ENCODE results near the gene PCDHGB2. TPM values are rescaled to one million over a fixed set of nuclear protein-coding genes. Genes with fewer than 3 reads are reported as not detected.

PCDHGB2 gene
- total and polyA plus RNA-seq, 2 experiments from 2014 or later: 1.2 to 5.8 TPM

DNA sequence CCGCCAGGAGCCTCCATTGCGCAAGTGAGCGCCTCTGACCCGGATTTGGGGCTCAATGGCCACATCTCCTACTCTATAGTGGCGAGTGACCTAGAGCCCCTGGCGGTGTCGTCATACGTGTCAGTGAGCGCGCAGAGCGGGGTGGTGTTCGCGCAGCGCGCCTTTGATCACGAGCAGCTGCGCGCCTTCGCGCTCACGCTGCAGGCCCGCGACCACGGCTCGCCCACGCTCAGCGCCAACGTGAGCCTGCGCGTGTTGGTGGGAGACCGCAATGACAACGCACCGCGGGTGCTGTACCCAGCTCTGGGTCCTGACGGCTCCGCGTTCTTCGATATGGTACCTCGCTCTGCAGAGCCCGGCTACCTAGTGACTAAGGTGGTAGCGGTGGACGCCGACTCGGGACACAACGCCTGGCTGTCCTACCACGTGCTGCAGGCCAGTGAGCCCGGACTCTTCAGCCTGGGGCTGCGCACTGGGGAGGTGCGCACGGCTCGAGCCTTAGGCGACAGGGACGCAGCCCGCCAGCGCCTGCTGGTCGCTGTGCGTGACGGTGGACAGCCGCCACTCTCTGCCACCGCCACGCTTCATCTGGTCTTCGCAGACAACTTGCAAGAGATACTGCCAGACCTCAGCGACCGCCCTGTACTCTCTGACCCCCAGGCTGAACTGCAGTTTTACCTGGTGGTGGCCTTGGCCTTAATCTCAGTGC, 50.0 kb downstream of the PCDHGB2 start:
- Histone ChIP-seq H4K20me1 (replicated peaks; ENCODE audit: insufficient read depth) (peaks cover 7% of the 10 kb centered on the region; the same call in 1 of the 2 replicates), H3K4me3 (no peak overlapping the region), H3F3A (replicated peaks; ENCODE audit: low read depth) (no peaks in the 10 kb centered on the region), H3K4me1 (ENCODE audit: insufficient read depth) (peaks cover 5% of the 10 kb centered on the region), H3K79me2 (replicated peaks; ENCODE audit: insufficient read depth) (0 out of 2 replicates have a peak, but pooled peaks cover 4% of the 10 kb centered on the region), H2AFZ (no peak overlapping the region), H3K36me3 (ENCODE audit: insufficient read depth) (no peaks in the 10 kb centered on the region), H3K27ac (ENCODE audit: low read depth) (no peak overlapping the region), H3K4me2 (no peak overlapping the region), H3K9me2 (ENCODE audit: insufficient read depth) (no peaks in the 10 kb centered on the region), H3K27me3 (ENCODE audit: insufficient read depth) (peaks cover 8% of the 10 kb centered on the region)
- peaks cover 8% of the 10 kb centered on the region for H3K4me1 Mint-ChIP-seq
- peaks cover 37% of the 10 kb centered on the region for H3K9me3 Mint-ChIP-seq
- TF ChIP-seq JUNB (IDR thresholded peaks at IDR 0.05; ENCODE audit: unreplicated experiment) (no peak), ZNF114 (CRISPR knock-in tag; IDR thresholded peaks at IDR 0.05) (no peak), ETS1 (IDR thresholded peaks at IDR 0.05) (no peak), EZH2 (IDR thresholded peaks at IDR 0.05; ENCODE audit: low read depth, unreplicated experiment) (no peak), ZNF331 (CRISPR knock-in tag; IDR thresholded peaks at IDR 0.05; ENCODE audit: low read depth) (no peak), CREB1 (CRISPR knock-in tag; IDR thresholded peaks at IDR 0.05; ENCODE audit: low read depth) (no peak), REST (IDR thresholded peaks at IDR 0.05; ENCODE audit: unreplicated experiment) (no peak), NANOG (IDR thresholded peaks at IDR 0.05; ENCODE audit: borderline replicate concordance) (no peak), EZH2phosphoT487 (IDR thresholded peaks at IDR 0.05; ENCODE audit: unreplicated experiment) (no peak)
- DNase-seq (ENCODE audit: low spot score): no peak
- peak overlapping the region; percentile 28; the same call in 1 of the 3 replicates for H3K4me3 Mint-ChIP-seq
- no peak for ATAC-seq
- no peak overlapping the region for H3K27ac Mint-ChIP-seq
- H3K27me3 Mint-ChIP-seq (ENCODE audit: insufficient read depth, low read depth, poor library complexity): peaks cover 15% of the 10 kb centered on the region
- peaks cover 39% of the 10 kb centered on the region for H3K36me3 Mint-ChIP-seq (ENCODE audit: low read depth)

DNA sequence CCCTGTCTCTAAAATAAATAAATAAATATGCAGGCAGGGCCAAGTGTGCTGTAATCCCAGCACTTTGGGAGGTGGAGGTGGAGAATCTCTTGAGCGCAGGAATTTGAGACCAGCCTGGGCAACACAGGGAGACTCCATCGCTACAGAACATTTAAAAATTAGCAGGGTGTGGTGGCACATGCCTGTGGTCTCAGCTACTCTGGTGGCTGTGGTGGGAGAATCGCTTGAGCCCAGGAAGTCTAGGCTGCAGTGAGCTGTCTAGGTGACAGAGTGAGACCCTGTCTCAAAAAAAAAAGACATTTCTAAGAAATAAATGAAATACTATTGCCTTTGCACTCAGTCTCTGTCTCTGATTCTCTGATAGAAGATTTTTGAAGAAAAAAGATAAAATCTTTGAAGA, 51.8 kb downstream of the PCDHGB2 start:
- H3K4me2 ChIP-seq: no peak overlapping the region
- peaks cover 38% of the 10 kb centered on the region for H3K9me3 Mint-ChIP-seq
- H3K36me3 ChIP-seq (ENCODE audit: insufficient read depth): no peaks in the 10 kb centered on the region
- peaks cover 7% of the 10 kb centered on the region; the same call in 1 of the 2 replicates for H4K20me1 ChIP-seq (replicated peaks; ENCODE audit: insufficient read depth)
- H3K27me3 ChIP-seq (ENCODE audit: insufficient read depth): peaks cover 8% of the 10 kb centered on the region
- peaks cover 18% of the 10 kb centered on the region for H3K27me3 Mint-ChIP-seq (ENCODE audit: insufficient read depth, low read depth, poor library complexity)
- H3K4me1 Mint-ChIP-seq: peaks cover 14% of the 10 kb centered on the region
- no peak for ATAC-seq
- no peak for DNase-seq (ENCODE audit: low spot score)
- no peak overlapping the region for H3K27ac ChIP-seq (ENCODE audit: low read depth)
- peaks cover 5% of the 10 kb centered on the region for H3K4me1 ChIP-seq (ENCODE audit: insufficient read depth)
- H2AFZ ChIP-seq: no peak overlapping the region
- no peak overlapping the region for H3K4me3 ChIP-seq
- H3K36me3 Mint-ChIP-seq (ENCODE audit: low read depth): peaks cover 43% of the 10 kb centered on the region
- no peaks in the 10 kb centered on the region for H3K9me2 ChIP-seq (ENCODE audit: insufficient read depth)
- H3F3A ChIP-seq (replicated peaks; ENCODE audit: low read depth): no peaks in the 10 kb centered on the region
- 0 out of 2 replicates have a peak, but pooled peaks cover 4% of the 10 kb centered on the region for H3K79me2 ChIP-seq (replicated peaks; ENCODE audit: insufficient read depth)
- no peak overlapping the region for H3K4me3 Mint-ChIP-seq
- H3K27ac Mint-ChIP-seq: no peak overlapping the region
- TF ChIP-seq ETS1 (IDR thresholded peaks at IDR 0.05) (no peak), POLR2AphosphoS5 (IDR thresholded peaks at IDR 0.05; ENCODE audit: low read depth) (no peak), CREB1 (CRISPR knock-in tag; IDR thresholded peaks at IDR 0.05; ENCODE audit: low read depth) (no peak), STAT1 (IDR thresholded peaks at IDR 0.05; ENCODE audit: unreplicated experiment) (no peak), ZNF331 (CRISPR knock-in tag; IDR thresholded peaks at IDR 0.05; ENCODE audit: low read depth) (no peak), EZH2phosphoT487 (IDR thresholded peaks at IDR 0.05; ENCODE audit: unreplicated experiment) (no peak), REST (IDR thresholded peaks at IDR 0.05; ENCODE audit: unreplicated experiment) (no peak)

Measured in GM23338 (cell line).